Epithelial cell of esophagus (primary cell): ENCODE data around the gene C1QTNF1.
A peak's percentile ranks its signal among the peaks of the same experiment; 100 is the strongest.

ENCODE experiments used
- DNase-seq: peaks from one replicate; pipeline ENCODE4 v3.0.0; 2010; ENCODE audit warnings: low read depth
- H3K4me3 ChIP-seq: 2 replicates; pipeline ENCODE4 v1.5.1; 2011; ENCODE audit warnings: mild to moderate bottlenecking, low read length, control low read depth
- TF ChIP-seq, protein P1 (sequence below): IDR thresholded peaks from 2 replicates; pipeline ENCODE4 v1.5.1; 2011; ENCODE audit warnings: low read depth, mild to moderate bottlenecking, low read length, control low read depth, inconsistent platforms; ENCODE audit not compliant: insufficient read depth; ENCODE audit errors: missing control alignments

Gene C1QTNF1

DNA sequence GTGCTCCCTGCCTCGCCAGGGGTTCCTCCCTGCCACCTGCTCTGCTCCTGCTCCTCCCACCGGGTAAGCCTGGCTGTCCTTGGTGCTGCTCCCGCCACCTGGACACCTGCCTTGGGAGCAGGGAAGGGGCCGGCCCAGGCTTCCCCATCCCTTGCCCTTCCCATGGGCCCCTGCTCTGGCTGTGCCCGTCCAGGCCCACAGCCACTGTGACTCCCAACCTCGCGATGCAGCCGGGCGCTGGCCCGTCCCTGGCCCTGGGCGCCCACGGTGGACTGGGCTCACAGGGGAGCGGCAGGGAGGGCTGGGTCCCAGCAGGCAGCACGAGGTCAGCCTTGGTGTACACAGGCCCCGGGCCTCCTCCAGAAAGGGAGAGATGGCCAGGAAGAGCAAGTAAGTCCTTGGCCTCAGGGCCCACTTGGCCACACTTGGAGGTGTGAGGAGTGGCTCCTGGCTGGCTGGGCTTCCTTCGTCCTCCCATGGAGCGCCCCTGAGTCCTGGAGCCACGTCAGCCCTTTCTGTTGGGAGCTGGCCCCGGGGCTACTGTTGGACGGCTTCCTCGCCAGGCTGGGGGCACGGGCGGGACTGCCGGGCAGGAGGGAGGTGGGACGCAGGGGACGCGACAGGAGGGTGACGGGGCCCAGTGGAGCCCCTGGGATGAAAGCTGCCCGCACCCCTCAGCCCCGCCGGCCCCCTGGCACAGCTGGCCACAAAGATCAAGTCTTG is 65.9 kb downstream of the C1QTNF1 start:
- H3K4me3 ChIP-seq = no peak overlapping the region
- TF ChIP-seq, protein P1, sequence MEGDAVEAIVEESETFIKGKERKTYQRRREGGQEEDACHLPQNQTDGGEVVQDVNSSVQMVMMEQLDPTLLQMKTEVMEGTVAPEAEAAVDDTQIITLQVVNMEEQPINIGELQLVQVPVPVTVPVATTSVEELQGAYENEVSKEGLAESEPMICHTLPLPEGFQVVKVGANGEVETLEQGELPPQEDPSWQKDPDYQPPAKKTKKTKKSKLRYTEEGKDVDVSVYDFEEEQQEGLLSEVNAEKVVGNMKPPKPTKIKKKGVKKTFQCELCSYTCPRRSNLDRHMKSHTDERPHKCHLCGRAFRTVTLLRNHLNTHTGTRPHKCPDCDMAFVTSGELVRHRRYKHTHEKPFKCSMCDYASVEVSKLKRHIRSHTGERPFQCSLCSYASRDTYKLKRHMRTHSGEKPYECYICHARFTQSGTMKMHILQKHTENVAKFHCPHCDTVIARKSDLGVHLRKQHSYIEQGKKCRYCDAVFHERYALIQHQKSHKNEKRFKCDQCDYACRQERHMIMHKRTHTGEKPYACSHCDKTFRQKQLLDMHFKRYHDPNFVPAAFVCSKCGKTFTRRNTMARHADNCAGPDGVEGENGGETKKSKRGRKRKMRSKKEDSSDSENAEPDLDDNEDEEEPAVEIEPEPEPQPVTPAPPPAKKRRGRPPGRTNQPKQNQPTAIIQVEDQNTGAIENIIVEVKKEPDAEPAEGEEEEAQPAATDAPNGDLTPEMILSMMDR = no peak
- DNase-seq = peak; percentile 24

DNA sequence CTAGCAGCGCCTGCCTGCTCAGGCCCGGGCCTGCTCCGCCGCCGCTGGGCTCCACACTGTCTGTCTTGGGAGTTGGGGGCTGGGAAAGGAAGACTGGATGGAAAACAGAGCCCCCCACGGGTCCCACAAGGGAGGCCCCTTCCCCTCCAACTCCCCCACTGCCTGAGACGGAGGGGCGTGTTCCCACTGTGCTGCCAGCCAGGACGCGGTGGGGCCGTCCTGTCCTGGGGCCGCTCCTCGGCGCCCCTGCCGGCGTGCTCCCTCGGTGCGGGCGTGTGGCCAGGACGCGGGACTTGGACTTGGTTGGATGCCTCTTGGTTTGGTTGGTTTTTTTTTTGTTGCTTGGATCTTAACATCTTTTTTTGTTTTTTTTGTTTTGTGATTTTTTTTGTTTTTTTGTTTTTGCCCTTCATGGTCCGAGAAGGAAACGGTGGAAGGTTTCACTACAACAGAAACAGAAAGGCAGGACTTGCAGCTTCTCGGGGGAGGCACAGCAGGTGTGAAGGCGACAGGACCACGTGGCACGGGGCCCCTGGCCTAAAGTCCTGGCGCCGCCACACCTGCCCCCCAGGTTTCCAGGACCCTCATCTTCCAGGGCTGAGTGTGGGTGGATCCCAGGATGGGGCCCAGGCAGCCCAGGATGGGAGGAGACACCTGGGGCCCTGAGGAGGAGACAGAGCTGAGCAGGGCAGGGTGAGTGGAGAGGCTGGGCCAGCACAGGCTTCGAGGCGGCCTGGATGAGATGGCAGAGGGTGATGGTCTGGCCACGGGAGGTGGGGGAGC is 66.7 kb downstream of the C1QTNF1 start:
- H3K4me3 ChIP-seq = no peak overlapping the region
- peak; percentile 28 for DNase-seq

DNA sequence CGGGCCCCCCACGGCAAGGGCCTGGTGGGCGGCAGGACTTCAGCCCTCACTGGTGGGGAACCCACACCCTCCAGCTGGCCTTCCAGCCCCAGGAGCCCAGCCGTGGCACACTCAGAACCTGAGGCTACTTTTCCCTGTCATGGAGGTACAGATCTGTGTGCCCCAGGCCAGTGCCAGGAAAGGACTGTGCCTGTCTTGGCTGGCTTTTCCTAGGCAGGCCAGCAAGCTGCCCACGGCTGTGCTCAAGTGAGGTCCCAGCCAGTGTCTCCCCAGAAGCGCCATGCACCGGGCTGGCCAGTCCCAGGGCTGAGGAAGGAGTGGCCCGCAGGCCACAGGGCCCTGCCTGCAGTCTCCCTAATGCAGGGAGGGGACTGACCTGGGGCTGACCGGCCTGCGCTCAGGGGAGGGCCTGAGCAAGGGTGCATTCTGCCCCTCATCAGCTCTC is 67.3 kb downstream of the C1QTNF1 start:
- TF ChIP-seq, protein P1 = no peak
- H3K4me3 ChIP-seq = no peak overlapping the region
- no peak for DNase-seq

More for the DNA sequence above, 66.7 kb downstream of the C1QTNF1 start:
- TF ChIP-seq, protein P1 = peak; percentile 34

DNA sequence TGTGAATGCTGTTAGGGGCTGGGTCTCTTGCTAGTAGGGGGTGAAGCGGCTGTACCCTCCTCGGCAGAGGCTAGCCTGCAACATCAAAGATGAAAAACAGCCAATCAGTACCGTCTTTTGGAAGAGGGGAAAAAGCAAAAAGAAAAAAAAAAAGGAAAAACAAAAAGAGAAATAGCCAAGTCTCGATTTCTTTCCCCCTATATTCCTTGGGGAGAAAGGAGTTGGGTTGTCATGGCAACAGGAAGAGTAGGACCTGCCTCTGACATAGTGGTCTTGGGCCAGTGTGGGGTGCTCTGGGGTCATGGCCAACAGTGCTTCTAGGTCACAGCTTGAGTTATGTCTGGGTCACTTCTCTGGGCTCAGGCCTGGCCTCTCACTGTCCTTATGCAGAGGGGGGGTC is 68.6 kb downstream of the C1QTNF1 start:
- no peak for DNase-seq
- no peak overlapping the region for H3K4me3 ChIP-seq
- TF ChIP-seq, protein P1 = no peak

DNA sequence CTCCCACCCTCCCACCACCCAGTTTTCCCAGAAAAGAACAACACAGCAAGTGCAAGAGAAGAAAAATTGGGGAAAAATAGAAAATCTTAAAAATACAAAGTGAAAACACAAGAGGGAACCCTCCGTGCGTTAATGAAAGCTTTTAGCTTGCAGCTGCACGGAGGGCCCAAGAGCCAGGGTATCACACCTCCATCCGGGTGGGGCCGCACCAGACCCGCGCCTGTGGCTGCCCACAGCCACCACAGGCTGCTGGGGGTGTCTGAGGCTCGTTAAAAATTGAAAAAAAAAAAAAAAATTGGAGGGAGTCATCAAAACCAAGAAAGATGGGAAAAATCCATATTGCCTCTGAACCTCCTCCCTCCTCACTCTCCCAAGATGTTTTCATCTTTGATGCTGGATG is 69.3 kb downstream of the C1QTNF1 start:
- DNase-seq = no peak
- TF ChIP-seq, protein P1 = no peak
- H3K4me3 ChIP-seq = no peak overlapping the region

DNA sequence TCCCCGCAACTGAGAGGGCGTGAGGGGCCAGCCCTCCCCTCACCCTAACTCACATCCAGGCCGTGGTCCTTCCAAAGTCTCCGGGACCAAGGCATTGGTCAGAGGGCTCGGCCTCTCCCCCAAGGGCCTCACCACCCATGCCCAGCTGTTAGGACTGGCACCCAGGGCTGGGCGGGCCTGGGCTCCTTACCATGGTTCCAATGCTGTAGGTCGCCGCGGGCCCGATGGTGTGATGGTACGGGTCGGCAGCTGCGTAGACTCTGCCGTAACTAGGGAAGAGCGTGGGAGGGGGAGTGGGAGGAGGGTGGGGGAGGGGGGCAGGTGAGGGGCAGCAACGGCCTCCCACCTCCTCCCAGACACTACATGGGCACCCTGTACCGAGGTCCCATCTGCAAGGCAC is 70.3 kb downstream of the C1QTNF1 start:
- H3K4me3 ChIP-seq = no peak overlapping the region
- TF ChIP-seq, protein P1 = no peak
- no peak for DNase-seq
